Measurements from ENCODE around the gene TRPC1.
"Not testable (repeated sequence)": the region's sequence is repeated elsewhere in the genome, so short reads cannot be mapped to it uniquely, and the experiment has no call there.

TRPC1 gene

GRCh38 chr3:142723968-142724681, at the start of gene TRPC1:
Gene TRPC1, plus strand, starts transcription at chr3:142724034. Its CDS starts 526 bp downstream, at chr3:142724560.
- DNase-seq (ENCODE audit: low read depth): peak; percentile 60

GRCh38 chr3:142676151-142676550, 47.7 kb upstream of the TRPC1 start:
- DNase-seq (ENCODE audit: low read depth): no peak

GRCh38 chr3:142680710-142681109, 43.1 kb upstream of the TRPC1 start:
- no peak for DNase-seq (ENCODE audit: low read depth)

GRCh38 chr3:142690613-142691012, 33.2 kb upstream of the TRPC1 start:
- DNase-seq (ENCODE audit: low read depth): no peak

- no peak for DNase-seq (ENCODE audit: low read depth)
Observed at GRCh38 chr3:142691527-142691926, 32.3 kb upstream of the TRPC1 start.

GRCh38 chr3:142693136-142693853, 30.5 kb upstream of the TRPC1 start:
- no peak for DNase-seq (ENCODE audit: low read depth)

GRCh38 chr3:142694225-142694624, 29.6 kb upstream of the TRPC1 start:
- no peak for DNase-seq (ENCODE audit: low read depth)

- DNase-seq (ENCODE audit: low read depth): no peak
Observed at GRCh38 chr3:142705198-142705597, 18.6 kb upstream of the TRPC1 start.

GRCh38 chr3:142706321-142707127, 17.3 kb upstream of the TRPC1 start:
- DNase-seq (ENCODE audit: low read depth): no peak

GRCh38 chr3:142709207-142709606, 14.6 kb upstream of the TRPC1 start:
- no peak for DNase-seq (ENCODE audit: low read depth)

GRCh38 chr3:142714882-142715281, 9.0 kb upstream of the TRPC1 start:
- DNase-seq (ENCODE audit: low read depth): not testable (repeated sequence)

GRCh38 chr3:142716102-142716501, 7.7 kb upstream of the TRPC1 start:
- DNase-seq (ENCODE audit: low read depth): no peak

GRCh38 chr3:142723665-142723967, 218 bp upstream of the TRPC1 start:
- no peak for DNase-seq (ENCODE audit: low read depth)

- peak; percentile 1 for DNase-seq (ENCODE audit: low read depth)
Observed at GRCh38 chr3:142724682-142725356, 985 bp downstream of the TRPC1 start.

GRCh38 chr3:142725357-142725739, 1.5 kb downstream of the TRPC1 start:
- no peak for DNase-seq (ENCODE audit: low read depth)

- DNase-seq (ENCODE audit: low read depth): no peak
Observed at GRCh38 chr3:142726017-142726416, 2.2 kb downstream of the TRPC1 start.

GRCh38 chr3:142732066-142732465, 8.2 kb downstream of the TRPC1 start:
- no peak for DNase-seq (ENCODE audit: low read depth)

GRCh38 chr3:142734834-142735233, 11.0 kb downstream of the TRPC1 start:
- DNase-seq (ENCODE audit: low read depth): no peak

GRCh38 chr3:142735462-142735861, 11.6 kb downstream of the TRPC1 start:
- no peak for DNase-seq (ENCODE audit: low read depth)

GRCh38 chr3:142738396-142738795, 14.6 kb downstream of the TRPC1 start:
- DNase-seq (ENCODE audit: low read depth): no peak

- no peak for DNase-seq (ENCODE audit: low read depth)
Observed at GRCh38 chr3:142746646-142747045, 22.8 kb downstream of the TRPC1 start.

GRCh38 chr3:142750531-142750930, 26.7 kb downstream of the TRPC1 start:
- DNase-seq (ENCODE audit: low read depth): not testable (repeated sequence)

Data from fibroblast of the conjunctiva (primary cell).